HepG2 (cell line): ENCODE results near the gene PWP1. TPM values are rescaled to one million over a fixed set of nuclear protein-coding genes. Genes with fewer than 3 reads are reported as not detected.
A peak's percentile ranks its signal among the peaks of the same experiment; 100 is the strongest.

Experiments
- ATAC-seq: fragments of 200-7000 bp; cut with Tn5 transposase; 3 replicates; pipeline ENCODE4 v1.9.1; 2020; ENCODE audit warnings: mild to moderate bottlenecking, moderate library complexity
- BruUV-seq: library from RNA; stranded (reverse); fragments of 400-500 nt; replicated peaks from 2 replicates; lab custom pipeline; 2021; lab: Mats Ljungman, UMichigan
- CTCF ChIA-PET: fragments of 300-600 bp; formaldehyde crosslinking; extraction: SDS; loops from one replicate; lab custom pipeline; 2021; ENCODE audit warnings: low total read pairs, inconsistent platforms, low intra/inter-chr PET ratio; lab: Yijun Ruan, JAX
- POLR2A ChIA-PET: fragments of 350-600 bp; sonication (Branson Sonifier 250); formaldehyde crosslinking; loops from one replicate; lab custom pipeline; 2020; ENCODE audit warnings: antibody characterized with exemption, inconsistent platforms; lab: Yijun Ruan, JAX
- DNase-seq: peaks from one replicate; pipeline ENCODE4 v3.0.0-alpha.2; 2015; ENCODE audit warnings: low spot score
- FAIRE-seq: peaks from 3 replicates; lab custom pipeline; 2011; peaks lifted over from hg19 to GRCh38; lab: Jason Lieb, UNC
- H2AFZ ChIP-seq: one replicate; pipeline ENCODE4 v1.6.1; 2011; ENCODE audit warnings: low read length, inconsistent platforms
- H3K27ac ChIP-seq: fragments of 300-600 bp; 3 replicates; pipeline ENCODE4 v1.8.0; 2011; ENCODE audit warnings: mixed run types, mild to moderate bottlenecking, mixed read lengths, low read length, inconsistent platforms; ENCODE audit not compliant: insufficient read depth; ENCODE audit errors: extremely low read length
- H3K27me3 ChIP-seq, 2 experiments: fragments of 200-600 bp in 1 of 2; 2 replicates in 1 of 2; 3 replicates in 1 of 2; pipeline versions ENCODE4 v1.6.0 to v1.8.0; 2011; ENCODE audit warnings: low read length in 2 of 2, mild to moderate bottlenecking in 2 of 2, moderate library complexity in 2 of 2, inconsistent platforms in 1 of 2; ENCODE audit not compliant: insufficient read depth in 2 of 2, control insufficient read depth in 1 of 2
- H3K36me3 ChIP-seq, 2 experiments: fragments of 200-600 bp in 1 of 2; replicated peaks in 1 of 2; 2 replicates in 1 of 2; 3 replicates in 1 of 2; pipeline versions ENCODE4 v1.5.1 to v1.8.0; 2011; ENCODE audit warnings: low read length in 2 of 2, inconsistent platforms in 1 of 2; ENCODE audit not compliant: insufficient read depth in 2 of 2, control insufficient read depth in 1 of 2
- H3K4me1 ChIP-seq: 2 replicates; pipeline ENCODE4 v1.5.1; 2012; ENCODE audit warnings: low read length, inconsistent platforms; ENCODE audit not compliant: insufficient read depth
- H3K4me2 ChIP-seq: 2 replicates; pipeline ENCODE4 v1.6.0; 2011; ENCODE audit warnings: low read depth, low read length, inconsistent platforms
- H3K4me3 ChIP-seq, 3 experiments: fragments of 200-600 bp in 1 of 3; sonication (generic), shearing (Covaris generic) in 1 of 3; replicated peaks in 1 of 3; 2 replicates each; pipeline ENCODE4 v1.5.1; 2011 to 2016; ENCODE audit warnings: low read length in 3 of 3, inconsistent platforms in 2 of 3, low read depth in 2 of 3, mild to moderate bottlenecking in 2 of 3, control low read depth in 1 of 3, mixed read lengths in 1 of 3; ENCODE audit not compliant: insufficient read depth in 1 of 3
- H3K79me2 ChIP-seq: one replicate; pipeline ENCODE4 v1.6.1; 2011; ENCODE audit warnings: low read length, inconsistent platforms; ENCODE audit not compliant: insufficient read depth
- H3K9ac ChIP-seq: 2 replicates; pipeline ENCODE4 v1.6.0; 2011; ENCODE audit warnings: mild to moderate bottlenecking, low read depth, low read length, inconsistent platforms; ENCODE audit not compliant: insufficient read depth
- H3K9me3 ChIP-seq: 2 replicates; pipeline ENCODE4 v1.5.1; 2012; ENCODE audit warnings: mild to moderate bottlenecking, low read length
- H4K20me1 ChIP-seq: 2 replicates; pipeline ENCODE4 v1.6.0; 2011; ENCODE audit warnings: inconsistent platforms, mild to moderate bottlenecking, low read length, moderate library complexity; ENCODE audit not compliant: insufficient read depth
- HINFP ChIP-seq: sonication (generic); formaldehyde crosslinking; IDR thresholded peaks from 2 replicates; pipeline ENCODE4 v1.4.0; 2020; ENCODE audit warnings: low read depth, mild to moderate bottlenecking, missing genetic modification reagents
- KDM5A ChIP-seq: fragments of 200-600 bp; sonication (generic); IDR thresholded peaks from 2 replicates; pipeline ENCODE4 v1.7.0; 2018; ENCODE audit warnings: antibody characterized with exemption, mild to moderate bottlenecking, low read length, borderline replicate concordance
- KMT2B ChIP-seq: IDR thresholded peaks from 2 replicates; pipeline ENCODE4 v1.6.1; 2016; ENCODE audit warnings: missing genetic modification reagents, missing compliant biosample characterization
- MYC ChIP-seq: sonication (generic); formaldehyde crosslinking; IDR thresholded peaks from 2 replicates; pipeline ENCODE4 v1.9.0; 2021; ENCODE audit warnings: missing genetic modification reagents, borderline replicate concordance
- NFATC3 ChIP-seq: sonication (generic); formaldehyde crosslinking; IDR thresholded peaks from 2 replicates; pipeline ENCODE4 v1.5.1; 2020; ENCODE audit warnings: mild to moderate bottlenecking, missing genetic modification reagents
- POLR2AphosphoS5 ChIP-seq: IDR thresholded peaks from 2 replicates; pipeline ENCODE4 v1.6.1; 2012; ENCODE audit warnings: low read depth, low read length
- SIN3A ChIP-seq: IDR thresholded peaks from 2 replicates; pipeline ENCODE4 v1.6.1; 2011; ENCODE audit warnings: low read depth, mild to moderate bottlenecking, control low read depth, low read length, borderline replicate concordance
- SMYD3 ChIP-seq: sonication (generic); formaldehyde crosslinking; IDR thresholded peaks from 2 replicates; pipeline ENCODE4 v1.8.1; 2023; ENCODE audit warnings: mild to moderate bottlenecking, missing genetic modification reagents
- STAT6 ChIP-seq: sonication (generic); formaldehyde crosslinking; IDR thresholded peaks from 2 replicates; pipeline ENCODE4 v1.4.0; 2020; ENCODE audit warnings: missing genetic modification reagents, mild to moderate bottlenecking, borderline replicate concordance
- TARDBP ChIP-seq: sonication (generic); formaldehyde crosslinking; IDR thresholded peaks from 2 replicates; pipeline ENCODE4 v1.8.0; 2022; ENCODE audit warnings: mild to moderate bottlenecking, missing genetic modification reagents
- TOPORS ChIP-seq: sonication (generic); formaldehyde crosslinking; IDR thresholded peaks from 2 replicates; pipeline ENCODE4 v1.8.0; 2023; ENCODE audit warnings: mild to moderate bottlenecking, missing genetic modification reagents
- ZNF501 ChIP-seq: sonication (generic); formaldehyde crosslinking; IDR thresholded peaks from 2 replicates; pipeline ENCODE4 v1.5.1; 2020; ENCODE audit warnings: mild to moderate bottlenecking, moderate library complexity, missing genetic modification reagents
- ZNF546 ChIP-seq: sonication (generic); formaldehyde crosslinking; conservative IDR thresholded peaks from 2 replicates; pipeline ENCODE4 v1.8.1; 2023; ENCODE audit warnings: mild to moderate bottlenecking, missing genetic modification reagents
- ZNF570 ChIP-seq: sonication (generic); formaldehyde crosslinking; IDR thresholded peaks from 2 replicates; pipeline ENCODE4 v1.4.0; 2020; ENCODE audit warnings: mild to moderate bottlenecking, missing genetic modification reagents, borderline replicate concordance
- ZNF670 ChIP-seq: sonication (generic); formaldehyde crosslinking; IDR thresholded peaks from 2 replicates; pipeline ENCODE4 v1.8.0; 2022; ENCODE audit warnings: mild to moderate bottlenecking, missing genetic modification reagents, borderline replicate concordance
- ZNF780A ChIP-seq: sonication (generic); formaldehyde crosslinking; IDR thresholded peaks from 2 replicates; pipeline ENCODE4 v1.8.0; 2022; ENCODE audit warnings: mild to moderate bottlenecking, missing genetic modification reagents, moderate library complexity
- WGBS: methylation state at CpG from one replicate; pipeline ENCODE4 v1.1.6; 2017; ENCODE audit warnings: low lambda C conversion rate; 5-methylcytosine and 5-hydroxymethylcytosine counted together
- in situ Hi-C: cut with HindIII; loops from 2 replicates; pipeline ENCODE4 v1.10.0; 2017; ENCODE audit warnings: low pct_unique_long_range_greater_than_20kb; ENCODE audit not compliant: extremely low pct_ligation_motif_present
- intact Hi-C: fragments of 100-400 bp; cut with micrococcal nuclease; formaldehyde crosslinking; loops from one replicate; pipeline ENCODE4 v1.10.0; 2022; ENCODE audit not compliant: unreplicated experiment
- polyA plus RNA-seq, 8 experiments: library from polyadenylated mRNA; depleted of rRNA in 3 of 8; stranded (reverse) in 7 of 8; unstranded in 1 of 8; fragments of >200 nt; fragmentation: Illumina TruSeq in 4 of 8; extraction: Trizol in 4 of 8; gene quantifications; 2 replicates each; pipeline versions ENCODE4 v1.2.1 to v1.2.3, GENCODE V29; 2011 to 2016; ENCODE audit warnings: low read depth in 4 of 8, missing spikeins in 1 of 8, mixed read lengths in 1 of 8; ENCODE audit not compliant: insufficient read depth in 1 of 8
- total RNA-seq, 5 experiments: library from RNA; depleted of rRNA; stranded (reverse); fragments of >200 nt; fragmentation: Illumina TruSeq; extraction: Trizol; gene quantifications; 2 replicates each; pipeline ENCODE4 v1.2.3, GENCODE V29; 2016; ENCODE audit warnings: low read depth in 1 of 5

PWP1 gene
- total and polyA plus RNA-seq, 2 of the 13 experiments (the other 11 are each of a cell fraction or from before 2014, with no cell fraction given): 65.9 to 70.2 TPM

- peaks cover 31% of the 10 kb centered on the region for H3K79me2 ChIP-seq
- ATAC-seq (peak; percentile 98), DNase-seq (peak; percentile 84), FAIRE-seq (peak; percentile 12)
- H2AFZ ChIP-seq: peak within 1 kb of the TSS; percentile 99
- peak within 1 kb of the TSS; percentile 88 for H3K9ac ChIP-seq
- peaks cover 13% of the 10 kb centered on the region; the same call in 1 of the 2 replicates for H4K20me1 ChIP-seq
- ChIA-PET POLR2A (no interaction called here), CTCF (interaction anchor here (1.5 kb wide), 1 partner anchor 124 kb away, joined by 13 read pairs; no protein-coding TSS in a partner anchor)
- peaks cover 0 to 1% of the 10 kb centered on the region in 2 experiments; a peak in 1 of 5 replicates for H3K27me3 ChIP-seq
- intact Hi-C loops (loop anchor here (1.0 to 5.0 kb wide), 2 partner anchors 74 to 124 kb away; partner anchors contain the start of gene PWP1), in situ Hi-C loops (loop anchor here (5.0 kb wide), 1 partner anchor 121 kb away; no protein-coding TSS in a partner anchor)
- no peaks in the 10 kb centered on the region for H3K9me3 ChIP-seq
- WGBS: 4% methylated on average over 10 of the region's 83 CpGs
- H3K4me3 ChIP-seq: peak within 1 kb of the TSS; percentile 80 to 90 (median 85)
- BruUV-seq: no TSS peak
- peak within 1 kb of the TSS; percentile 64 for H3K27ac ChIP-seq
- H3K4me2 ChIP-seq: peak within 1 kb of the TSS; percentile 92
- H3K36me3 ChIP-seq: peaks cover 5 to 27% of the 10 kb centered on the region in 2 experiments; a peak in 4 of 5 replicates
- peaks cover 32% of the 10 kb centered on the region for H3K4me1 ChIP-seq
- peak; percentile 51; the same call in 1 of the 2 replicates for TF ChIP-seq TARDBP (CRISPR knock-in tag)
- no peak for TF ChIP-seq ZNF570 (CRISPR knock-in tag)
- no peak for TF ChIP-seq ZNF501 (CRISPR knock-in tag)
- TF ChIP-seq TOPORS (CRISPR knock-in tag): no peak
- TF ChIP-seq SMYD3 (CRISPR knock-in tag): no peak
- TF ChIP-seq MYC (CRISPR knock-in tag): peak; percentile 59; the same call in 1 of the 2 replicates
- no peak for TF ChIP-seq STAT6 (CRISPR knock-in tag)
- no peak for TF ChIP-seq NFATC3 (CRISPR knock-in tag)
- 0 out of 2 replicates have a peak, but pooled peaks have one; percentile 21 for TF ChIP-seq KDM5A
- TF ChIP-seq KMT2B (CRISPR knock-in tag): 0 out of 2 replicates have a peak, but pooled peaks have one; percentile 53
- TF ChIP-seq POLR2AphosphoS5: peak; percentile 72; the same call in 1 of the 2 replicates
- no peak for TF ChIP-seq ZNF780A (CRISPR knock-in tag)
- TF ChIP-seq ZNF546 (CRISPR knock-in tag): no peak; the same call in 1 of the 2 replicates
- TF ChIP-seq HINFP: no peak
- TF ChIP-seq SIN3A: no peak
- no peak for TF ChIP-seq ZNF670 (CRISPR knock-in tag)
Measured at GRCh38 chr12:107760809-107761501, 75.4 kb downstream of the PWP1 start, which contains the start of gene PRDM4. Gene PRDM4 (minus strand): TSS chr12:107761137. CDS start chr12:107760515, 622 bp downstream.
